OCI-LY3 (cell line): ENCODE results near the gene CMSS1.

Source experiments
- EZH2phosphoT487 ChIP-seq: fragments of 200-600 bp; shearing (Covaris generic); IDR thresholded peaks from 2 replicates; pipeline ENCODE4 v1.6.1; 2018; ENCODE audit warnings: antibody characterized with exemption, mixed run types, low read depth
- TF ChIP-seq, protein P1 (sequence below): fragments of 200-600, 300-600 bp; sonication (generic); IDR thresholded peaks from 2 replicates; pipeline ENCODE4 v1.5.1; 2014; ENCODE audit warnings: antibody characterized with exemption, low read length, low read depth

DNA sequence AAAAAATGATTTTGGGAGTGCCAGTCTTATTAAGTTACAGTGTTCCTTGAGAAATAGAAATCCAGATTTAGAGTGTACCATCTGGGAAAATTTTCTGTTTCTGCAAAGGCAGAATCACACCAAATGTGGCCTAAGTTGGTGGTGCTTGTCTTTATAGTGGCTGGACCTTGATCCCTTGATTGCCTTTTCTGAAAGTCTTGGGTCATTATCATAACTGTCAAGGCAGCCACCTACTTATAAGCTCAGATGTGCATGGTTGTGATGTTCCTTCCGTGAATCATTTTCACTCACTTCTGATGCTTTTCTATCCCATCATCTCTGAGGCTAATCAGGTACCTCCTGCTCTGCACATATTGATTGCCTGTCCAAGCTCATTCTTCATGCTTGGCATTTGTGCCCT lies 20.1 kb downstream of the CMSS1 start:
- TF ChIP-seq, protein P1, sequence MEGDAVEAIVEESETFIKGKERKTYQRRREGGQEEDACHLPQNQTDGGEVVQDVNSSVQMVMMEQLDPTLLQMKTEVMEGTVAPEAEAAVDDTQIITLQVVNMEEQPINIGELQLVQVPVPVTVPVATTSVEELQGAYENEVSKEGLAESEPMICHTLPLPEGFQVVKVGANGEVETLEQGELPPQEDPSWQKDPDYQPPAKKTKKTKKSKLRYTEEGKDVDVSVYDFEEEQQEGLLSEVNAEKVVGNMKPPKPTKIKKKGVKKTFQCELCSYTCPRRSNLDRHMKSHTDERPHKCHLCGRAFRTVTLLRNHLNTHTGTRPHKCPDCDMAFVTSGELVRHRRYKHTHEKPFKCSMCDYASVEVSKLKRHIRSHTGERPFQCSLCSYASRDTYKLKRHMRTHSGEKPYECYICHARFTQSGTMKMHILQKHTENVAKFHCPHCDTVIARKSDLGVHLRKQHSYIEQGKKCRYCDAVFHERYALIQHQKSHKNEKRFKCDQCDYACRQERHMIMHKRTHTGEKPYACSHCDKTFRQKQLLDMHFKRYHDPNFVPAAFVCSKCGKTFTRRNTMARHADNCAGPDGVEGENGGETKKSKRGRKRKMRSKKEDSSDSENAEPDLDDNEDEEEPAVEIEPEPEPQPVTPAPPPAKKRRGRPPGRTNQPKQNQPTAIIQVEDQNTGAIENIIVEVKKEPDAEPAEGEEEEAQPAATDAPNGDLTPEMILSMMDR = no peak
- no peak for TF ChIP-seq EZH2phosphoT487
